DND-41 (cell line): ENCODE results near the gene SLC26A11.
"Not testable (repeated sequence)": the region's sequence is repeated elsewhere in the genome, so short reads cannot be mapped to it uniquely, and the experiment has no call there.

Experiments
- ATAC-seq: fragments of 200-7000 bp; cut with Tn5 transposase; 3 replicates; pipeline ENCODE4 v1.9.1; 2021; ENCODE audit warnings: low read depth; ENCODE audit not compliant: insufficient read depth
- DNase-seq: peaks from one replicate; pipeline ENCODE4 v3.0.0-alpha.2; 2020
- H2AFZ ChIP-seq: 2 replicates; pipeline ENCODE4 v1.6.0; 2012; ENCODE audit warnings: low read depth, low read length
- H3K27ac ChIP-seq: 2 replicates; pipeline ENCODE4 v1.5.1; 2012; ENCODE audit warnings: low read length, inconsistent platforms
- H3K27me3 ChIP-seq: fragments of 200-600 bp; sonication (generic); 2 replicates; pipeline ENCODE4 v1.6.0; 2012; ENCODE audit warnings: low read length, mild to moderate bottlenecking, inconsistent platforms; ENCODE audit not compliant: insufficient read depth, poor library complexity
- H3K36me3 ChIP-seq: 2 replicates; pipeline ENCODE4 v1.5.1; 2012; ENCODE audit warnings: low read length, inconsistent platforms; ENCODE audit not compliant: insufficient read depth
- H3K4me1 ChIP-seq: 2 replicates; pipeline ENCODE4 v1.5.1; 2012; ENCODE audit warnings: mild to moderate bottlenecking, low read length; ENCODE audit not compliant: insufficient read depth
- H3K4me2 ChIP-seq: 2 replicates; pipeline ENCODE4 v1.6.0; 2012; ENCODE audit warnings: mild to moderate bottlenecking, moderate library complexity, low read length, inconsistent platforms; ENCODE audit not compliant: insufficient read depth
- H3K4me3 ChIP-seq, 2 experiments: fragments of 200-600 bp in 1 of 2; shearing (Covaris generic) in 1 of 2; 2 replicates each; pipeline ENCODE4 v1.5.1; 2012 to 2016; ENCODE audit warnings: inconsistent platforms in 2 of 2, low read length in 2 of 2, mild to moderate bottlenecking in 2 of 2, low read depth in 1 of 2, moderate library complexity in 1 of 2
- H3K79me2 ChIP-seq: 2 replicates; pipeline ENCODE4 v1.6.0; 2012; ENCODE audit warnings: low read length, inconsistent platforms; ENCODE audit not compliant: insufficient read depth
- H3K9ac ChIP-seq: 2 replicates; pipeline ENCODE4 v1.6.0; 2012; ENCODE audit warnings: low read depth, mild to moderate bottlenecking, inconsistent platforms, low read length, moderate library complexity
- H3K9me3 ChIP-seq: 2 replicates; pipeline ENCODE4 v1.5.1; 2012; ENCODE audit warnings: low read length, moderate library complexity, mild to moderate bottlenecking, inconsistent platforms; ENCODE audit not compliant: insufficient read depth, severe bottlenecking
- H4K20me1 ChIP-seq: 2 replicates; pipeline ENCODE4 v1.6.0; 2012; ENCODE audit warnings: low read length; ENCODE audit not compliant: insufficient read depth
- EZH2 ChIP-seq: IDR thresholded peaks from 3 replicates; pipeline ENCODE4 v1.6.1; 2012; ENCODE audit warnings: borderline replicate concordance, low read depth, mild to moderate bottlenecking, moderate library complexity, low read length, inconsistent platforms; ENCODE audit not compliant: severe bottlenecking
- TF ChIP-seq, protein P1 (sequence below): IDR thresholded peaks from 2 replicates; pipeline ENCODE4 v1.5.1; 2012; ENCODE audit warnings: borderline replicate concordance, low read length, moderate library complexity, mild to moderate bottlenecking; ENCODE audit not compliant: poor library complexity, severe bottlenecking; ENCODE audit errors: extremely low read depth

The SLC26A11 gene

DNA sequence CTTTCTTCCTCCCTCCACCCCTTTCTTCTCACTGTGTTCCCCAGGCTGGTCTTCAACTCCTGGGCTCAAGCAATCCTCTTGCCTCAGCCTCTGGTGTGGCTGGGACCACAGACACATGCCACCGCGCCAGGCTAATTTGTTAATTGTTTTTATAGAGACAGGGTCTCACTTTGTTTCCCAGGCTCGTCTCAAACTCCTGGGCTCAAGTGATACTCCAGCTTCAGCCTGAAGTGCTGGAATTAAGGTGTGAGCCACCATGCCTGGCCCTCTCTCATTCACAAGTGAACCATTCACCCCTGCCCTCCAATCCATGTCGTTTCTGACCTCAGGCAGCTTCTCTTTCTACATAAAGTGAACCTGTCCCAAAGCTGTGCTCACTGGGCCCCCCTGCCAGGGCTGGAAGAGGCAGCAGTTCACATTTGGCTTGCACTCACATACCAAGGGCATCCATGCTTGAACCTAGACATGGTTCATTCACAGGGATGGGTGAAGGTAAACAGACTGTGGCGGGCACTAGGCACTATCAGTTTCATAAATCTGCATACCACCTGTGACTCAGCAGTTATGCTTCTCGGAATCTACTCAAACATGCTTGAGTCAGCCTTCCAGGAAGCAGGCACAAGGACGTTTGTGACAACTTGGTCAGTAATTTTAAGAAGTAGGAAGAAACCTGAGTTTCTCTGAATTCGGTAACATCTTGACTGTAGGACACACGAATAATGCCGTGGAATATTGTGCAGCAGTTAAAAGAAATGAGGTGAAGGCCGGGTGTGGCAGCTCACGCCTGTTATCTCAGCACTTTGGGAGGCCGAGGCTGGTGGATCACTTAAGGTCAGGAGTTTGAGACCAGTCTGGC, 34.4 kb downstream of the SLC26A11 start:
- peaks cover 24% of the 10 kb centered on the region for H3K4me1 ChIP-seq

DNA sequence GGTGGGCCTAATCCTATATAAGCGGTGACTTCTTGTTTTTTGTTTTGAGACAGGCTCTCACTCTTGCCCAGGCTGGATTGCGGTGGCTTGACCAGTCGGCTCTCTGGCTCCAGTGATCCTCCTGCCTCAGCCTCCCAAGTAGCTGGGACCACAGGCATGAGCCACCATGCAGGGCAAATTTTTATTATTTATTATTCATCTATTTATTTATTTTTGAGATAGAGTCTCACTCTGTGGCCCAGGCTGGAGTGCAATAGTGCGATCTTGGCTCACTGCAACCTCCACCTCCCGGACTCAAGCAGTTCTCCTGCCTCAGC, 35.8 kb downstream of the SLC26A11 start:
- H3K36me3 ChIP-seq = peaks cover under 1% of the 10 kb centered on the region; the same call in 1 of the 2 replicates
- no peak for ATAC-seq
- no peak for TF ChIP-seq EZH2
- TF ChIP-seq, protein P1, sequence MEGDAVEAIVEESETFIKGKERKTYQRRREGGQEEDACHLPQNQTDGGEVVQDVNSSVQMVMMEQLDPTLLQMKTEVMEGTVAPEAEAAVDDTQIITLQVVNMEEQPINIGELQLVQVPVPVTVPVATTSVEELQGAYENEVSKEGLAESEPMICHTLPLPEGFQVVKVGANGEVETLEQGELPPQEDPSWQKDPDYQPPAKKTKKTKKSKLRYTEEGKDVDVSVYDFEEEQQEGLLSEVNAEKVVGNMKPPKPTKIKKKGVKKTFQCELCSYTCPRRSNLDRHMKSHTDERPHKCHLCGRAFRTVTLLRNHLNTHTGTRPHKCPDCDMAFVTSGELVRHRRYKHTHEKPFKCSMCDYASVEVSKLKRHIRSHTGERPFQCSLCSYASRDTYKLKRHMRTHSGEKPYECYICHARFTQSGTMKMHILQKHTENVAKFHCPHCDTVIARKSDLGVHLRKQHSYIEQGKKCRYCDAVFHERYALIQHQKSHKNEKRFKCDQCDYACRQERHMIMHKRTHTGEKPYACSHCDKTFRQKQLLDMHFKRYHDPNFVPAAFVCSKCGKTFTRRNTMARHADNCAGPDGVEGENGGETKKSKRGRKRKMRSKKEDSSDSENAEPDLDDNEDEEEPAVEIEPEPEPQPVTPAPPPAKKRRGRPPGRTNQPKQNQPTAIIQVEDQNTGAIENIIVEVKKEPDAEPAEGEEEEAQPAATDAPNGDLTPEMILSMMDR = no peak
- no peak overlapping the region for H3K4me2 ChIP-seq
- H3K9me3 ChIP-seq = no peaks in the 10 kb centered on the region
- no peaks in the 10 kb centered on the region for H3K79me2 ChIP-seq
- H3K27me3 ChIP-seq = no peaks in the 10 kb centered on the region
- H4K20me1 ChIP-seq = no peaks in the 10 kb centered on the region
- no peak overlapping the region for H2AFZ ChIP-seq
- no peak for DNase-seq
- H3K27ac ChIP-seq = no peak overlapping the region; the same call in 1 of the 2 replicates
- no peak overlapping the region for H3K9ac ChIP-seq
- H3K4me1 ChIP-seq = peaks cover 29% of the 10 kb centered on the region
- H3K4me3 ChIP-seq = no peak overlapping the region

More for the DNA sequence above, 34.4 kb downstream of the SLC26A11 start:
- no peak for TF ChIP-seq EZH2
- TF ChIP-seq, protein P1 = no peak
- peak overlapping the region; percentile 41 for H3K4me2 ChIP-seq
- H3K9ac ChIP-seq = 0 out of 2 replicates have a peak overlapping the region, but pooled peaks have one; percentile 0
- no peaks in the 10 kb centered on the region for H3K79me2 ChIP-seq
- no peaks in the 10 kb centered on the region for H3K36me3 ChIP-seq
- no peaks in the 10 kb centered on the region for H3K27me3 ChIP-seq
- H3K9me3 ChIP-seq = no peaks in the 10 kb centered on the region
- DNase-seq = peak; percentile 84
- H3K4me3 ChIP-seq = no peak overlapping the region
- no peaks in the 10 kb centered on the region for H4K20me1 ChIP-seq
- no peak overlapping the region for H2AFZ ChIP-seq
- H3K27ac ChIP-seq = peak overlapping the region; percentile 75
- peak; percentile 93 for ATAC-seq

DNA sequence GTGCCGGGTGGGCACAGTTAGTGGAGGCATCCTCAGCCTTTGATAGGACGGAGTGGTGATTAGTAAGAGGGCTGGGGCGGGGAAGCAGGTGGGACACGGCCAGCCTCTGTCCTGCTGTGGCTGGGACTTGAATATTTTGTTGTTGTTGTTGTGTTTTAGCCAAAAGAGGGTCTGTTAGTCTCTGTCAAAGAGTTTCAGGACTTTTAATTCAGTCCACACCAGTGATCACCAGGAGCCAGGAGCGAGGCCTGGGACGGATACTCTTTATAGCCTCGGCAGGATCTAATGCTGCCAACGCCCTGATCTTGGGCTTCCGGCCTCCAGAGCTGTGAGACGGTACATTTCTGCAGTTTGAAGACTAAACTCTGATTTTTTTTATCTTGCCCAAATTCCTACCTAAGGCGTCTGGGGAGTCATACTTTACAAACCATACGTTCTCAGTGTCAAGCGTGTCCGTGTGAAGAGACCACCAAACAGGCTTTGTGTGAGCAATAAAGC, 37.5 kb downstream of the SLC26A11 start:
- ATAC-seq = no peak
- no peaks in the 10 kb centered on the region for H3K9me3 ChIP-seq
- H3K4me1 ChIP-seq = peaks cover 42% of the 10 kb centered on the region
- H3K79me2 ChIP-seq = peaks cover 11% of the 10 kb centered on the region
- no peaks in the 10 kb centered on the region for H3K27me3 ChIP-seq
- no peak overlapping the region for H3K4me2 ChIP-seq
- DNase-seq = no peak
- H4K20me1 ChIP-seq = 0 out of 2 replicates have a peak, but pooled peaks cover 6% of the 10 kb centered on the region
- H3K27ac ChIP-seq = no peak overlapping the region
- H2AFZ ChIP-seq = no peak overlapping the region
- no peak overlapping the region for H3K9ac ChIP-seq
- H3K4me3 ChIP-seq = no peak overlapping the region
- TF ChIP-seq, protein P1 = no peak
- H3K36me3 ChIP-seq = peaks cover 4% of the 10 kb centered on the region; the same call in 1 of the 2 replicates

DNA sequence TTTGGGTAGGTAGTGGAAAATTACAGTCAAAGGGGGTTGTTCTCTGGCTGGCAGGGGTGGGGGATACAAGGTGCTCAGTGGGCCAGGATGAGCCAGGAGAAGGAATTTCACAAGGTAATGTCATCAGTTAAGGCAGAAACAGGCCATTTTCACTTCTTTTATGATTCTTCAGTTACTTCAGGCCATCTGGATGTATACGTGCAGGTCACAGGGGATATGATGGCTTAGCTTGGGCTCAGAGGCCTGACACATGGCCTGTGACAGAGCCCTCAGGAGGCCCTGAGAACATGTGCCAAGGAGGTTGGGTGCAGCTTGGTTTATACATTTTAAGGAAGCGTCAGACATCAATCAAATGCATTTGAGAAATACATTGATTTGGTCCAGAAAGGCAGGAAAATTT, 38.1 kb downstream of the SLC26A11 start:
- not testable (repeated sequence) for H3K36me3 ChIP-seq, H3K4me2 ChIP-seq, H3K27ac ChIP-seq, H2AFZ ChIP-seq, DNase-seq, H3K4me3 ChIP-seq, H3K9me3 ChIP-seq, H4K20me1 ChIP-seq, H3K9ac ChIP-seq, ATAC-seq, H3K27me3 ChIP-seq
- Histone ChIP-seq H3K79me2 (peaks cover 16% of the 10 kb centered on the region), H3K4me1 (peaks cover 47% of the 10 kb centered on the region)
